K562 (cell line): ENCODE data around the gene CACNG7. TPM values are rescaled to one million over a fixed set of nuclear protein-coding genes. Genes with fewer than 3 reads are reported as not detected.
A peak's percentile ranks its signal among the peaks of the same experiment; 100 is the strongest.

Experiments used
- ARHGAP35 ChIP-seq: fragments of 450-650 bp; IDR thresholded peaks from 2 replicates; pipeline ENCODE4 v1.6.1; 2018; ENCODE audit not compliant: partially characterized antibody
- BRD9 ChIP-seq: fragments of 450-650 bp; IDR thresholded peaks from 2 replicates; pipeline ENCODE4 v1.6.1; 2018; ENCODE audit warnings: low read depth; ENCODE audit not compliant: partially characterized antibody
- CBFA2T3 ChIP-seq: fragments of 450-650 bp; IDR thresholded peaks from 2 replicates; pipeline ENCODE4 v1.6.1; 2017
- DMBX1 ChIP-seq: fragments of 250-450 bp; sonication (Bioruptor Pico); IDR thresholded peaks from 2 replicates; pipeline ENCODE4 v1.8.0; 2022; ENCODE audit warnings: inconsistent platforms, mild to moderate bottlenecking, moderate library complexity, borderline replicate concordance
- HDAC8 ChIP-seq: fragments of 450-650 bp; IDR thresholded peaks from 2 replicates; pipeline ENCODE4 v1.6.1; 2016; ENCODE audit warnings: mild to moderate bottlenecking, missing genetic modification characterization, moderate library complexity, missing compliant biosample characterization
- HMGN3 ChIP-seq: IDR thresholded peaks from 2 replicates; pipeline ENCODE4 v1.6.1; 2011; ENCODE audit warnings: borderline replicate concordance, low read depth, mild to moderate bottlenecking, mixed read lengths, low read length; ENCODE audit not compliant: insufficient read length; ENCODE audit errors: extremely low read depth
- KAT2B ChIP-seq: IDR thresholded peaks from one replicate; pipeline ENCODE4 v1.6.1; 2012; ENCODE audit warnings: low read depth, mild to moderate bottlenecking, control low read depth, inconsistent platforms, low read length, moderate library complexity
- NR3C1 ChIP-seq: sonication (generic); formaldehyde crosslinking; IDR thresholded peaks from 2 replicates; pipeline ENCODE4 v1.8.1; 2022; ENCODE audit warnings: missing genetic modification reagents
- PTTG1 ChIP-seq: fragments of 450-650 bp; IDR thresholded peaks from 2 replicates; pipeline ENCODE4 v1.6.1; 2016; ENCODE audit warnings: low read depth, mild to moderate bottlenecking, missing genetic modification characterization, missing compliant biosample characterization
- SAP30 ChIP-seq: fragments of 200-600 bp; sonication (generic); IDR thresholded peaks from 2 replicates; pipeline ENCODE4 v1.6.1; 2012; ENCODE audit warnings: borderline replicate concordance, low read depth, mild to moderate bottlenecking, moderate library complexity, low read length, control low read depth, inconsistent platforms; ENCODE audit not compliant: insufficient read depth, poor library complexity, severe bottlenecking
- SMARCB1 ChIP-seq: IDR thresholded peaks from 2 replicates; pipeline ENCODE4 v1.6.1; 2011; ENCODE audit warnings: improper control_type of control experiment, low read depth; ENCODE audit not compliant: insufficient read length
- SRF ChIP-seq, 2 experiments: fragments of 250-450, 450-650 bp in 1 of 2; sonication (Bioruptor Pico) in 1 of 2; sonication (generic) in 1 of 2; formaldehyde crosslinking; IDR thresholded peaks; 2 replicates each; pipeline versions ENCODE4 v1.5.0 to v1.5.1; 2020 to 2022; ENCODE audit warnings: mild to moderate bottlenecking in 1 of 2, missing genetic modification reagents in 1 of 2
- TAF9B ChIP-seq: fragments of 450-650 bp; IDR thresholded peaks from 2 replicates; pipeline ENCODE4 v1.6.1; 2018; ENCODE audit warnings: mild to moderate bottlenecking; ENCODE audit not compliant: partially characterized antibody
- ZFP1 ChIP-seq: fragments of 450-650 bp; formaldehyde crosslinking; IDR thresholded peaks from 2 replicates; pipeline ENCODE4 v1.4.0; 2020; ENCODE audit warnings: mild to moderate bottlenecking, mixed read lengths
- polyA plus RNA-seq, 8 experiments: library from polyadenylated mRNA; depleted of rRNA in 4 of 8; stranded (reverse) in 5 of 8; unstranded in 3 of 8; fragments of >200 nt; fragmentation: Nextera tagmentation in 2 of 8; fragmentation: Illumina TruSeq in 1 of 8; extraction: Ambion mirVana in 2 of 8; extraction: Trizol in 1 of 8; gene quantifications; 2 replicates each; pipeline versions ENCODE4 v1.2.1 to v1.2.3, GENCODE V29; 2011 to 2014; ENCODE audit warnings: inconsistent platforms in 1 of 8, missing spikeins in 1 of 8
- total RNA-seq, 7 experiments: library from RNA; depleted of rRNA in 6 of 7; stranded (reverse); fragments of >200 nt in 6 of 7; fragmentation: Illumina TruSeq in 2 of 7; extraction: Trizol in 2 of 7; gene quantifications; 2 replicates each; pipeline versions ENCODE4 v1.2.1 to v1.2.3, GENCODE V29; 2011 to 2021; ENCODE audit warnings: low replicate concordance in 1 of 7
- TF ChIP-seq, protein P1 (sequence below): fragments of 250-450 bp; sonication (Bioruptor Pico); IDR thresholded peaks from 2 replicates; pipeline ENCODE4 v1.5.0; 2020; ENCODE audit warnings: mild to moderate bottlenecking
- TF ChIP-seq, protein P2 (sequence below): fragments of 250-450 bp; sonication (Bioruptor Pico); IDR thresholded peaks from 2 replicates; pipeline ENCODE4 v1.9.0; 2021; ENCODE audit warnings: mild to moderate bottlenecking, inconsistent platforms
- TF ChIP-seq, protein P3 (sequence below): fragments of 250-450 bp; sonication (Bioruptor Pico); IDR thresholded peaks from 2 replicates; pipeline ENCODE4 v1.4.0; 2020; ENCODE audit warnings: borderline replicate concordance
- TF ChIP-seq, protein P4 (sequence below): fragments of 450-650 bp; formaldehyde crosslinking; IDR thresholded peaks from 2 replicates; pipeline ENCODE4 v1.4.0; 2020; ENCODE audit warnings: mild to moderate bottlenecking
- TF ChIP-seq, protein P5 (sequence below): sonication (generic); formaldehyde crosslinking; IDR thresholded peaks from 2 replicates; pipeline ENCODE4 v1.8.0; 2022; ENCODE audit warnings: missing genetic modification reagents, mild to moderate bottlenecking, moderate library complexity, borderline replicate concordance

Gene CACNG7
- total and polyA plus RNA-seq, 9 of the 15 experiments (the other 6 are each of a cell fraction or from before 2014, with no cell fraction given) = not detected

DNA sequence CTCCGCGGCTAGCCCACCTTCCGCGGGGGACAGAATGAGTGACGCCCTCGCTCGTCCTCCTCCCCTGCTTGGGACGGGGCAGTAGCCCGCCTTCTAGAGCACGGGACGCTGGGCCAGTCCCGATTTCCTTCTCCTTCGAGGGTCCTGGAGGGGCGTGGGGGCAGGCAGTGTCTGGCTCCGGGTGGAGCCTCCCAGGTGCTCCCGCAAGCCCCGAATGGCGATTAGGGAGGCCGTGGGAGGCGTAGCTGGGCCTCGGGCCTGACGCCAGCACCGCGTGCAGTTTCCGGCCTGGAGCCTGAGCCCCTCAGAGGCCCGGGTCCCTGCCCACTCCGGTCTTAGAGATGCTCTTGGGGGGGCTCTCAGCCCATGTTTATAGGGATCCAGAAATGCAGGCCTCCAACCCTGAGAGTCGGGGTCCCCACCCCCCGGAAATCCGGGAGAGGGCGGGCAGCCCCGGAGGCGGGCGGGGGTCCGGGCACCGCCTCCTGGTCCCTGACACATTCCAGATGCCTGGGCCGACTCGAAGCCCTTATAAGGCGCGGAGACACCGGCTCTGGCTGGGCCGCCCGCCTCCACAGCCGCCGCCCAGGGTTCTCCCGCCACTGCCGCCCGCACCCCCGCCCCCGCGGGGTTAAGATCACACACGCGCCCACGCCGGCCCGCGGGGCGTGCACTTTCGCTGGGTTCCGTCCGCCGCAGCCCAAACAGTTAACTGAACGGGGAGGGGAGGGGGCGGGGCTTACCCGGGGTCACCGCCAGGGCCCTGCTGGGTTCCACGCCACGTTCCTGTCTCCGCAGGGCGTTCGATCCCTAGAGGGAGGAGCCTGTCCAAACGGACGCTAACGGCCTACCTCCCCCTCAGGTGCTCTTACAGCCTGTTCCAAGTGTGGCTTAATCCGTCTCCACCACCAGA is 39.9 kb upstream of the CACNG7 start (continued):
- TF ChIP-seq, protein P1, sequence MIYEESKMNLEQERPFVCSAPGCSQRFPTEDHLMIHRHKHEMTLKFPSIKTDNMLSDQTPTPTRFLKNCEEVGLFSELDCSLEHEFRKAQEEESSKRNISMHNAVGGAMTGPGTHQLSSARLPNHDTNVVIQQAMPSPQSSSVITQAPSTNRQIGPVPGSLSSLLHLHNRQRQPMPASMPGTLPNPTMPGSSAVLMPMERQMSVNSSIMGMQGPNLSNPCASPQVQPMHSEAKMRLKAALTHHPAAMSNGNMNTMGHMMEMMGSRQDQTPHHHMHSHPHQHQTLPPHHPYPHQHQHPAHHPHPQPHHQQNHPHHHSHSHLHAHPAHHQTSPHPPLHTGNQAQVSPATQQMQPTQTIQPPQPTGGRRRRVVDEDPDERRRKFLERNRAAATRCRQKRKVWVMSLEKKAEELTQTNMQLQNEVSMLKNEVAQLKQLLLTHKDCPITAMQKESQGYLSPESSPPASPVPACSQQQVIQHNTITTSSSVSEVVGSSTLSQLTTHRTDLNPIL = no peak
- peak; percentile 55 for TF ChIP-seq TAF9B
- TF ChIP-seq, protein P2, sequence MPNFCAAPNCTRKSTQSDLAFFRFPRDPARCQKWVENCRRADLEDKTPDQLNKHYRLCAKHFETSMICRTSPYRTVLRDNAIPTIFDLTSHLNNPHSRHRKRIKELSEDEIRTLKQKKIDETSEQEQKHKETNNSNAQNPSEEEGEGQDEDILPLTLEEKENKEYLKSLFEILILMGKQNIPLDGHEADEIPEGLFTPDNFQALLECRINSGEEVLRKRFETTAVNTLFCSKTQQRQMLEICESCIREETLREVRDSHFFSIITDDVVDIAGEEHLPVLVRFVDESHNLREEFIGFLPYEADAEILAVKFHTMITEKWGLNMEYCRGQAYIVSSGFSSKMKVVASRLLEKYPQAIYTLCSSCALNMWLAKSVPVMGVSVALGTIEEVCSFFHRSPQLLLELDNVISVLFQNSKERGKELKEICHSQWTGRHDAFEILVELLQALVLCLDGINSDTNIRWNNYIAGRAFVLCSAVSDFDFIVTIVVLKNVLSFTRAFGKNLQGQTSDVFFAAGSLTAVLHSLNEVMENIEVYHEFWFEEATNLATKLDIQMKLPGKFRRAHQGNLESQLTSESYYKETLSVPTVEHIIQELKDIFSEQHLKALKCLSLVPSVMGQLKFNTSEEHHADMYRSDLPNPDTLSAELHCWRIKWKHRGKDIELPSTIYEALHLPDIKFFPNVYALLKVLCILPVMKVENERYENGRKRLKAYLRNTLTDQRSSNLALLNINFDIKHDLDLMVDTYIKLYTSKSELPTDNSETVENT (CRISPR knock-in tag) = no peak
- TF ChIP-seq, protein P3, sequence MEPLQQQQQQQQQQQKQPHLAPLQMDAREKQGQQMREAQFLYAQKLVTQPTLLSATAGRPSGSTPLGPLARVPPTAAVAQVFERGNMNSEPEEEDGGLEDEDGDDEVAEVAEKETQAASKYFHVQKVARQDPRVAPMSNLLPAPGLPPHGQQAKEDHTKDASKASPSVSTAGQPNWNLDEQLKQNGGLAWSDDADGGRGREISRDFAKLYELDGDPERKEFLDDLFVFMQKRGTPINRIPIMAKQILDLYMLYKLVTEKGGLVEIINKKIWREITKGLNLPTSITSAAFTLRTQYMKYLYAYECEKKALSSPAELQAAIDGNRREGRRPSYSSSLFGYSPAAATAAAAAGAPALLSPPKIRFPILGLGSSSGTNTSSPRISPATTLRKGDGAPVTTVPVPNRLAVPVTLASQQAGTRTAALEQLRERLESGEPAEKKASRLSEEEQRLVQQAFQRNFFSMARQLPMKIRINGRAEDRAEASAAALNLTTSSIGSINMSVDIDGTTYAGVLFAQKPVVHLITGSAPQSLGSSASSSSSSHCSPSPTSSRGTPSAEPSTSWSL = no peak
- no peak for TF ChIP-seq HDAC8
- TF ChIP-seq SRF (CRISPR knock-in tag; IDR thresholded peaks at IDR 0.05) = peak; percentile 94 to 98
- no peak for TF ChIP-seq PTTG1 (tag)
- TF ChIP-seq, protein P4, sequence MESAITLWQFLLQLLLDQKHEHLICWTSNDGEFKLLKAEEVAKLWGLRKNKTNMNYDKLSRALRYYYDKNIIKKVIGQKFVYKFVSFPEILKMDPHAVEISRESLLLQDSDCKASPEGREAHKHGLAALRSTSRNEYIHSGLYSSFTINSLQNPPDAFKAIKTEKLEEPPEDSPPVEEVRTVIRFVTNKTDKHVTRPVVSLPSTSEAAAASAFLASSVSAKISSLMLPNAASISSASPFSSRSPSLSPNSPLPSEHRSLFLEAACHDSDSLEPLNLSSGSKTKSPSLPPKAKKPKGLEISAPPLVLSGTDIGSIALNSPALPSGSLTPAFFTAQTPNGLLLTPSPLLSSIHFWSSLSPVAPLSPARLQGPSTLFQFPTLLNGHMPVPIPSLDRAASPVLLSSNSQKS (CRISPR knock-in tag) = no peak
- no peak for TF ChIP-seq SMARCB1
- no peak for TF ChIP-seq NR3C1 (CRISPR knock-in tag)
- TF ChIP-seq, protein P5, sequence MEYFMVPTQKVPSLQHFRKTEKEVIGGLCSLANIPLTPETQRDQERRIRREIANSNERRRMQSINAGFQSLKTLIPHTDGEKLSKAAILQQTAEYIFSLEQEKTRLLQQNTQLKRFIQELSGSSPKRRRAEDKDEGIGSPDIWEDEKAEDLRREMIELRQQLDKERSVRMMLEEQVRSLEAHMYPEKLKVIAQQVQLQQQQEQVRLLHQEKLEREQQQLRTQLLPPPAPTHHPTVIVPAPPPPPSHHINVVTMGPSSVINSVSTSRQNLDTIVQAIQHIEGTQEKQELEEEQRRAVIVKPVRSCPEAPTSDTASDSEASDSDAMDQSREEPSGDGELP (CRISPR knock-in tag) = peak; percentile 88
- no peak for TF ChIP-seq ZFP1 (CRISPR knock-in tag)
- TF ChIP-seq DMBX1 (CRISPR knock-in tag) = no peak
- no peak for TF ChIP-seq BRD9
- no peak for TF ChIP-seq ARHGAP35
- TF ChIP-seq SAP30 = peak; percentile 50
- TF ChIP-seq KAT2B = no peak
- TF ChIP-seq HMGN3 = peak; percentile 96
- peak; percentile 28; the same call in 1 of the 2 replicates for TF ChIP-seq CBFA2T3
